Glutamatergic neuron (in vitro differentiated cells): ENCODE data around the gene C21orf58. TPM values are rescaled to one million over a fixed set of nuclear protein-coding genes. Genes with fewer than 3 reads are reported as not detected.

Source experiments
- DNase-seq: peaks from one replicate; pipeline ENCODE4 v3.0.0; 2022
- H3K27ac Mint-ChIP-seq: one replicate; pipeline ENCODE4 v1.8.0; 2020; ENCODE audit warnings: mild to moderate bottlenecking, mixed read lengths, inconsistent platforms; ENCODE audit not compliant: unreplicated experiment
- H3K27me3 Mint-ChIP-seq: one replicate; pipeline ENCODE4 v1.8.0; 2020; ENCODE audit warnings: mild to moderate bottlenecking, moderate library complexity, mixed read lengths, inconsistent platforms; ENCODE audit not compliant: unreplicated experiment
- H3K36me3 Mint-ChIP-seq: one replicate; pipeline ENCODE4 v1.8.0; 2020; ENCODE audit warnings: mild to moderate bottlenecking, mixed read lengths, inconsistent platforms; ENCODE audit not compliant: unreplicated experiment
- H3K4me1 Mint-ChIP-seq: one replicate; pipeline ENCODE4 v1.8.0; 2020; ENCODE audit warnings: mild to moderate bottlenecking, low read depth, mixed read lengths, inconsistent platforms; ENCODE audit not compliant: unreplicated experiment
- H3K4me3 Mint-ChIP-seq: one replicate; pipeline ENCODE4 v1.8.0; 2020; ENCODE audit warnings: mild to moderate bottlenecking, mixed read lengths, inconsistent platforms; ENCODE audit not compliant: unreplicated experiment
- H3K9me3 Mint-ChIP-seq: one replicate; pipeline ENCODE4 v1.8.0; 2020; ENCODE audit warnings: mild to moderate bottlenecking, moderate library complexity, mixed read lengths, inconsistent platforms; ENCODE audit not compliant: unreplicated experiment
- total RNA-seq: library from RNA; stranded (reverse); fragmentation: NEBNext Ultra II Directional; extraction: Animal tissue kit (Norgen Biotek cat#: 25700); gene quantifications from one replicate; pipeline ENCODE4 v1.2.1, GENCODE V29; 2021; ENCODE audit not compliant: unreplicated experiment
- TF ChIP-seq, protein P1 (sequence below): fragments of 200-600 bp; sonication (generic); IDR thresholded peaks from one replicate; pipeline ENCODE4 v1.5.0; 2021; ENCODE audit not compliant: partially characterized antibody, unreplicated experiment

Gene C21orf58
- total RNA-seq, 1 donor from 2014 or later = 9.7 TPM

GRCh38 chr21:46356494-46357334 is 33.0 kb upstream of the C21orf58 start:
- H3K27ac Mint-ChIP-seq = no peak overlapping the region
- H3K36me3 Mint-ChIP-seq = no peaks in the 10 kb centered on the region

GRCh38 chr21:46356005-46356338 is 32.3 kb upstream of the C21orf58 start:
- TF ChIP-seq, protein P1, sequence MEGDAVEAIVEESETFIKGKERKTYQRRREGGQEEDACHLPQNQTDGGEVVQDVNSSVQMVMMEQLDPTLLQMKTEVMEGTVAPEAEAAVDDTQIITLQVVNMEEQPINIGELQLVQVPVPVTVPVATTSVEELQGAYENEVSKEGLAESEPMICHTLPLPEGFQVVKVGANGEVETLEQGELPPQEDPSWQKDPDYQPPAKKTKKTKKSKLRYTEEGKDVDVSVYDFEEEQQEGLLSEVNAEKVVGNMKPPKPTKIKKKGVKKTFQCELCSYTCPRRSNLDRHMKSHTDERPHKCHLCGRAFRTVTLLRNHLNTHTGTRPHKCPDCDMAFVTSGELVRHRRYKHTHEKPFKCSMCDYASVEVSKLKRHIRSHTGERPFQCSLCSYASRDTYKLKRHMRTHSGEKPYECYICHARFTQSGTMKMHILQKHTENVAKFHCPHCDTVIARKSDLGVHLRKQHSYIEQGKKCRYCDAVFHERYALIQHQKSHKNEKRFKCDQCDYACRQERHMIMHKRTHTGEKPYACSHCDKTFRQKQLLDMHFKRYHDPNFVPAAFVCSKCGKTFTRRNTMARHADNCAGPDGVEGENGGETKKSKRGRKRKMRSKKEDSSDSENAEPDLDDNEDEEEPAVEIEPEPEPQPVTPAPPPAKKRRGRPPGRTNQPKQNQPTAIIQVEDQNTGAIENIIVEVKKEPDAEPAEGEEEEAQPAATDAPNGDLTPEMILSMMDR = no peak
- Mint-ChIP-seq H3K36me3 (no peaks in the 10 kb centered on the region), H3K27ac (no peak overlapping the region), H3K4me1 (no peaks in the 10 kb centered on the region), H3K9me3 (no peaks in the 10 kb centered on the region), H3K27me3 (no peaks in the 10 kb centered on the region), H3K4me3 (no peak overlapping the region)
- no peak for DNase-seq

More at GRCh38 chr21:46356494-46357334, 33.0 kb upstream of the C21orf58 start:
- Mint-ChIP-seq H3K27me3 (no peaks in the 10 kb centered on the region), H3K9me3 (no peaks in the 10 kb centered on the region), H3K4me1 (no peaks in the 10 kb centered on the region), H3K4me3 (no peak overlapping the region)
- TF ChIP-seq, protein P1 = no peak
- no peak for DNase-seq

DNA sequence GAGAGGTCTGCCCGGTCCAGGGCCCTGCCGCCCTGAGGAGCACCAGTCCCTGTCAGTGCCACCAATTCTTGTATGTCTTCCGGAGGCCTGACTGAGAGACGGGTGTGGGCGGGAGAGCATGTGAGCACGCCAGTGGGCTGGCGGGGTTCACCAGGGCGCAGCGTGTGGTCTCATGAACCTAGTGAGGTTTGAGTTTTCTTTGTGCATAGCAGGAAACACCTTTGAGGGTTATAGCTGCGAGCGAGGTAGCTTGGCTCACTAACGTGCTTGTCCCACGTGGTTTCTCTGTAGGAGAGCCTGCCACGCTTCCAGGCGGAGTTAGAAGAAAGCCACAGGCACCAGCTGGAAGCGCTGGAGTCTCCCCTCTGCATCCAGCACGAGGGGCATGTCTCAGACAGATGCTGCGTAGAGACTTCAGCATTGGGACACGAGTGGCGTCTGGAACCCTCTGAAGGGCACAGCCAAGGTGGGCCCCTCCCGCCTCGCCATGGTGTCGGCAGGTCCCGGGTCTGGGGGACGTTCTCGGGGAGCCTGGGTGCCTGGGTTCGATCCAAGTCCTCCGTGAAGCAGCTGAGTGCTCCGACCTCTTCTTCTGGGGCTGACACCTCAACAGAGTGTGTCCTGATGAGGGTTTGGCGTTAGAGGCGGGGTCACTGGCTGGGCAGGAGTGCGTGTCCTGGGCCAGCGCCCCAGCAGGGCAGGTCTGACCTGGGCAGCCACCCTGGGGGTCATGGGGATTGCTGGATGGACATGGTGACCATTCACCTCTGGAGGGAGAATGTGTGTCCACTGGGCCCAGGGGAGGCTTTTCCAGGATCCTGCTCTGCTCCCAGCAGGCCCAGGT is 31.7 kb upstream of the C21orf58 start:
- no peaks in the 10 kb centered on the region for H3K36me3 Mint-ChIP-seq
- no peak overlapping the region for H3K4me3 Mint-ChIP-seq
- no peaks in the 10 kb centered on the region for H3K27me3 Mint-ChIP-seq
- TF ChIP-seq, protein P1 = no peak
- H3K4me1 Mint-ChIP-seq = no peaks in the 10 kb centered on the region
- DNase-seq = no peak
- H3K9me3 Mint-ChIP-seq = no peaks in the 10 kb centered on the region
- H3K27ac Mint-ChIP-seq = no peak overlapping the region

GRCh38 chr21:46354518-46354917 is 30.8 kb upstream of the C21orf58 start:
- H3K36me3 Mint-ChIP-seq = no peaks in the 10 kb centered on the region
- H3K27ac Mint-ChIP-seq = no peak overlapping the region
- H3K27me3 Mint-ChIP-seq = no peaks in the 10 kb centered on the region
- no peak overlapping the region for H3K4me3 Mint-ChIP-seq
- DNase-seq = no peak
- no peaks in the 10 kb centered on the region for H3K9me3 Mint-ChIP-seq
- TF ChIP-seq, protein P1 = no peak
- no peaks in the 10 kb centered on the region for H3K4me1 Mint-ChIP-seq

- Mint-ChIP-seq H3K4me1 (no peaks in the 10 kb centered on the region), H3K4me3 (no peak overlapping the region), H3K36me3 (no peaks in the 10 kb centered on the region), H3K9me3 (no peaks in the 10 kb centered on the region), H3K27ac (no peak overlapping the region), H3K27me3 (no peaks in the 10 kb centered on the region)
- TF ChIP-seq, protein P1 = no peak
- DNase-seq = no peak
These were observed 30.4 kb upstream of the C21orf58 start for GRCh38 chr21:46354046-46354445.
